ENCODE data around the gene CFAP57.
"Not testable (repeated sequence)": the region's sequence is repeated elsewhere in the genome, so short reads cannot be mapped to it uniquely, and the experiment has no call there.

The CFAP57 gene

GRCh38 chr1:43203859-43204258 is 31.7 kb downstream of the CFAP57 start:
- H3K4me1 Mint-ChIP-seq: peaks cover 15% of the 10 kb centered on the region
- peaks cover 30% of the 10 kb centered on the region for H3K36me3 Mint-ChIP-seq
- no peak for ATAC-seq
- peak overlapping the region; percentile 51 for H3K27ac Mint-ChIP-seq
- peaks cover 9% of the 10 kb centered on the region for H3K27me3 Mint-ChIP-seq
- H3K9me3 Mint-ChIP-seq: peaks cover 6% of the 10 kb centered on the region
- peak overlapping the region; percentile 59 for H3K4me3 Mint-ChIP-seq

DNA sequence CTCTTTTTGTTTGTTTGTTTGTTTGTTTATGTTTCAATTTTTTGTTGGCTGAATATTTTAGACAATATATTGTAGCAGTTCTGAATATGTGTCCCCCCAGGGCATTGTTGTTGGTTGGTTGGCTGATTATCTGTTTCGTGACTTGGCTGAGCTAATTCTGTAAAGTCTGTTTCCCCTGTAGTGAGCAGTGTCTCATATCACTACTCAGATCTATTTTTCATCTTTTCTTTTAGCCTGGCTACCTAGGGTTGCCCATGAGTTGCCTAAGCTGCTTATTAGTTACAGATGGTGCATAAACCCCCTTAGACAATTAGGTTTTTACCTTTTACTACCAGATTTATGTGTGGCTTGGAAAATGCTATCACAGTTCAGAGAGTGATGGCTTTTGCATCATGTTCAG is 32.3 kb downstream of the CFAP57 start:
- H3K4me1 Mint-ChIP-seq: peaks cover 15% of the 10 kb centered on the region
- H3K9me3 Mint-ChIP-seq: peaks cover 6% of the 10 kb centered on the region
- peak; percentile 88 for ATAC-seq
- H3K4me3 Mint-ChIP-seq: peak overlapping the region; percentile 59
- peaks cover 9% of the 10 kb centered on the region for H3K27me3 Mint-ChIP-seq
- peaks cover 30% of the 10 kb centered on the region for H3K36me3 Mint-ChIP-seq
- H3K27ac Mint-ChIP-seq: peak overlapping the region; percentile 51

DNA sequence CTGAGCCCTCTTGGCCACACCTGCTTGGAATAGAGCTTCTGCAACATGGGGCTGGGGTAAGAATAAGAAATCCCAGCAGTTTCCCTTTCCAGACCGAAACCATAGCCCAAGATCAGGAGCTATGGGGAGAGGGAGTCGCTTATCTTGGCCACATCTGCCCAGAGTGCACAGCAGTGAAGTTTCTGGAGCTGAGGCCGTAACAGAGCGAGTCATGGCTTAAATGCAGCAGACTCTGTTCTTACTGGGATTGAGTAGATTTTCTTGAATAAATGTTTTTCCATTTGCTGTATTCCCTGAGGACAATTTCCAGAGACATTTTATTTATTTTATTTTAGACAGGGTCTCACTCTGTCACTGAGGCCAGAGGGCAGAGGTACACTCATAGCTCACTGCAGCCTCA is 33.5 kb downstream of the CFAP57 start:
- Mint-ChIP-seq H3K4me3 (no peak overlapping the region), H3K27me3 (peaks cover 9% of the 10 kb centered on the region), H3K9me3 (peaks cover 6% of the 10 kb centered on the region), H3K36me3 (peaks cover 30% of the 10 kb centered on the region), H3K4me1 (peaks cover 15% of the 10 kb centered on the region), H3K27ac (no peak overlapping the region)
- no peak for ATAC-seq

DNA sequence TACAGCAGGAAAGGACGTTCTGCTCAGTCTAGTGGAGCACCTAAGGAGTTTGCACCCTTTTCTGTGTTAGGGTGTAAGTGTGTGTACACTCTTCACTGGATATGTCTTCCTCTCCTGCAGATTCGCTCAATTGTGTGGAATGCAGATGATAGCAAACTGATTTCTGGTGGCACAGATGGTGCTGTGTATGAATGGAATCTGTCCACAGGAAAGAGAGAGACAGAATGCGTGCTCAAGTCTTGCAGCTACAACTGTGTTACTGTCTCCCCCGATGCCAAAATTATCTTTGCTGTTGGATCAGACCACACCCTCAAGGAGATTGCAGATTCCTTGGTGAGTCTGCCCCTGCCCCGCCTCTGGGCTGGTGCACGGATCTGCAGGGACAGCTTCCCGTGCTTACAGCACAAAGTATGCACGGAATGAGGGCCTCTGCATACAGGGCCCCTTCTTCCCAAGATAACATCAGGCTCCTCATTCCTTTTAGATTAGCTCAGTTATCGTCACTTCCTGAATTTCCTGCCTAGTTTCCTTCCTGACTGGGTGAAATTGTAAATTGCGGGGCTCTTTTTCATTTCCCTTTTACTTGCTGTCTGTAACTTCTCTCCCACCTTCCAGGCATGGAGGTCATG is 34.6 kb downstream of the CFAP57 start:
- Mint-ChIP-seq H3K4me1 (peaks cover 15% of the 10 kb centered on the region), H3K9me3 (peaks cover 6% of the 10 kb centered on the region), H3K27ac (peak overlapping the region; percentile 32), H3K36me3 (peaks cover 30% of the 10 kb centered on the region), H3K4me3 (no peak overlapping the region), H3K27me3 (peaks cover 9% of the 10 kb centered on the region)
- no peak for ATAC-seq

GRCh38 chr1:43207229-43207853 is 35.2 kb downstream of the CFAP57 start:
- Mint-ChIP-seq H3K4me1 (peaks cover 15% of the 10 kb centered on the region), H3K9me3 (peaks cover 6% of the 10 kb centered on the region), H3K27ac (peak overlapping the region; percentile 32), H3K36me3 (peaks cover 30% of the 10 kb centered on the region), H3K27me3 (peaks cover 9% of the 10 kb centered on the region), H3K4me3 (no peak overlapping the region)
- ATAC-seq: no peak

DNA sequence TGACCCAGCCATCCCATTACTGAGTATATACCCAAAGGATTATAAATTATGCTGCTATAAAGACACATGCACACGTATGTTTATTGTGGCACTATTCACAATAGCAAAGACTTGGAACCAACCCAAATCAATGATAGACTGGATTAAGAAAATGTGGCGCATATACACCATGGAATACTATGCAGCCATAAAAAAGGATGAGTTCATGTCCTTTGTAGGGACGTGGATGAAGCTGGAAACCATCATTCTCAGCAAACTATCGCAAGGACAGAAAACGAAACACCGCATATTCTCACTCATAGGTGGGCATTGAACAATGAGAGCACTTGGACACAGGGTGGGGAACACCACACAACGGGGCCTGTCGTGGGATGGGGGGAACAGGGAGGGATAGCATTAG is 36.1 kb downstream of the CFAP57 start:
- Mint-ChIP-seq H3K36me3 (peaks cover 35% of the 10 kb centered on the region), H3K4me1 (peaks cover 15% of the 10 kb centered on the region)
- H3K27ac Mint-ChIP-seq, H3K9me3 Mint-ChIP-seq, H3K27me3 Mint-ChIP-seq, H3K4me3 Mint-ChIP-seq, ATAC-seq: not testable (repeated sequence)

DNA sequence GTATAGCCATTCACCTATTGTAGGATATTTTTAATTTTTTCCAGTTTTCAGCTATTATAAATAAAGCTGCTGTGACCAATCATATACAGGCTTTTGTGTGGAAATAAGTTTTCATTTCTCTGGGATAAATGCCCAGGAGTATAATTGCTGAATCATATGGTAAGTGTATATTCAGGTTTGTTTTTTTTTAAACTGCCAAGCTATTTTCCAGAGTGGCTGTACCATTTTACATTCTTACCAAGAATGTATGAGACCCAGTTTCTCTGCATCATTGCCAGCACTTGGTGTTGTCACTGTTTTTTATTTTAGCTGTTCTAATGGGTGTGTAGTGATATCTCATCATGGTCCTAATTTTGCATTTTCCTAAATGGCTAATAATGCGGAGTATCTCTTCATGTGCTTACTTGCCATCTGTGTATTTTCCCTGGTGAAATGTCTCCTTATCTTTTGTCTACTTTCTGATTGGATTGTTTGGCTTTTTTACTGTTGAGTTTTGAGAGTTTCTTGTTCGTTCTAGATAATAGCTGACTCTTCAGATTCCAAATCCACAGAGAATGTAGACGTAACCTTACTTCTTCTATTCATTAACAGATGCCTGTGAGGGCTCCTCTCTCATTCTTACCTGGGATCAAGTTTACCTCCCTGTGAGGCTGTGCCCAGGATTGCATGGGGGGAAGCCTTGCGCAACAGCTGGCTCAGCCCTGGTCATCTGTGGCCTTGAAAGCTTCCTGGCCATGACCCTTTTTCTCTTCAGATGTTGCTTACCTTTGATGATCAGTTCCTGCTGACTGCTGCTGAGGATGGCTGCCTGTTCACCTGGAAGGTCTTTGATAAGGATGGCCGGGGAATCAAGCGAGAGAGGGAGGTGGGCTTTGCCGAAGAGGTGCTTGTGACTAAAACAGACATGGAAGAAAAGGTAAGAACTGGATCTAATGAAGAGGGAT is 42.6 kb downstream of the CFAP57 start:
- no peaks in the 10 kb centered on the region for H3K27me3 Mint-ChIP-seq
- ATAC-seq: no peak
- no peak overlapping the region for H3K4me3 Mint-ChIP-seq
- peaks cover 6% of the 10 kb centered on the region for H3K4me1 Mint-ChIP-seq
- peaks cover 38% of the 10 kb centered on the region for H3K36me3 Mint-ChIP-seq
- no peaks in the 10 kb centered on the region for H3K9me3 Mint-ChIP-seq
- no peak overlapping the region for H3K27ac Mint-ChIP-seq

DNA sequence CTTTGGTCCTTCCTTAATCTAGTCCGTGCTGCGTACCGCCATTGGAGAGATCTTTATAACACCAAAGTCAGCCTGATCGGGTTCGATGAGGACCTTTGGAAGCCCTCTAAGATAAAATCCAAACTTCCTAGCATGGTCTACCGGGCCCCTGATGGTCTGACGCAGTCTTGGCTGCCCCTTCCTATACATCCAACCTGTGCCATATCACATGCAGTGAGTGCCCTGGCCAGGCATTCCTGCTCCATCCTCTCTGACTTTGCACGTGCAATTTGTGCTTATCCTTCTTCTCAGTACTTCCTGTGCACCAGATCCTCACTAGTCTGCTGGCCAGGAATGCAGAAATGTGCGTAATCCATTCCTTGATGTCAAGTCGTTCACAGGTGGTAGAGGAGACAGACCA is 45.6 kb downstream of the CFAP57 start:
- H3K27me3 Mint-ChIP-seq: no peaks in the 10 kb centered on the region
- H3K27ac Mint-ChIP-seq: peak overlapping the region; percentile 50
- no peaks in the 10 kb centered on the region for H3K9me3 Mint-ChIP-seq
- H3K4me3 Mint-ChIP-seq: no peak overlapping the region
- peaks cover 28% of the 10 kb centered on the region for H3K4me1 Mint-ChIP-seq
- ATAC-seq: no peak
- H3K36me3 Mint-ChIP-seq: peaks cover 49% of the 10 kb centered on the region

DNA sequence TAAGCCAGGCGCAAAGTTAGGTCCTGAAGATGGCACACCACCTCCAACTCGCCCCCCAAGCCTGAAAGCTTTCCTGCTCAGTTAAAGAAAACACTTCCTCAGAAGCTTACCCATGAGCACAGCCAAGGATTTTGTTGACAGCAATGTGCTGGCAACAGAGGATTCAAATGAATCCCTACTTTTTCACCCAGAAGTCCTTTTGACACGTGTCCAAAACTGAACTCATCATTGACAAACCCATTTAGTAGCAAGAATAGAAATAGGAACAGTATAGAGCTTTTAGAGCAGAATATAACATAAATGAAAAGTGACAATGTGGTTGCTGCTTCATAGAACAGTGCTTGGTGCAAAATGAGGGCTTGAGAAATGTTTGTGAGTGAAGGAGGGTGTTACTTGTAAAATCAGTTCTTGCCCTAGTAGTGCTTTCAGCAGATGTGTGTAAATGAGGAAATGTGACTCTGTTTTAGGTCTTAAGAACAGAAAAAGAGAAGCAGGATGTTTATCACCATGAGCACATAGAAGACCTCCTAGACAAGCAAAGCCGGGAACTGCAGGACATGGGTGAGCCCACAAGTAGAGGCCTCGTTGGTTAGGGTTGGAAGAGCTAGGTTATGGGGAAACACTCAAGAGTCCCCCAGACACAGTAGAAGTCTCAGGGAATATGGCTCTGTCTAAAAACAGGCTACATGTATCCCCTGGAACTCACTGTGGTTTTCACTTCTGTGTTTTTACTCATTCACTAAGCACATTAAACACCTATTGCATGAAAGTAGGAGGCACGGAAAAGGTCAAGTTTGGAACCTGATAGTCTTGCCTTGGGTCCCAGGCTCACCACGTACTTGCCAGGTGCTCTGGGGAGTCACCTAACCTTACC is 49.0 kb downstream of the CFAP57 start:
- no peaks in the 10 kb centered on the region for H3K9me3 Mint-ChIP-seq
- H3K4me1 Mint-ChIP-seq: peaks cover 30% of the 10 kb centered on the region
- peaks cover 55% of the 10 kb centered on the region for H3K36me3 Mint-ChIP-seq
- peak; percentile 93 for ATAC-seq
- H3K27ac Mint-ChIP-seq: peak overlapping the region; percentile 89
- no peaks in the 10 kb centered on the region for H3K27me3 Mint-ChIP-seq
- H3K4me3 Mint-ChIP-seq: peak overlapping the region; percentile 8

DNA sequence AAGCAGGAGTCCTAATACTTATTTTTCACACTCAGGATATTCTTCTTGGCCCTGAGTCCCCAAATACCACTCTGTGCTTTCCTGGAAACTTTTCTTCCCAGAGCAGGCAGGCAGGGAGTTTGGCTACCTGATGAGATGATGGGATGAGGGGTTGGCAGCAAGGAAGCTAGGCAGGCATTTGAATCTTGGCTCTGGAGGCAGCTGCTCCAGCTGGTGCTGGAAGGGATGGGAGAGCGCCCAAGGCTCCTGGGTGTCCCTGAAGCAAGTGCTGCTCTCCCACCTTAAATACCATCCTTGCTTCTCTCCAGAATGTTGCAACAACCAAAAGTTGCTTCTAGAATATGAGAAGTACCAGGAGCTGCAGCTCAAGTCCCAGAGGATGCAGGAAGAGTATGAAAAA is 49.7 kb downstream of the CFAP57 start:
- Mint-ChIP-seq H3K27me3 (no peaks in the 10 kb centered on the region), H3K4me3 (peak overlapping the region; percentile 8), H3K4me1 (peaks cover 35% of the 10 kb centered on the region), H3K36me3 (peaks cover 50% of the 10 kb centered on the region), H3K9me3 (no peaks in the 10 kb centered on the region), H3K27ac (peak overlapping the region; percentile 89)
- no peak for ATAC-seq

GRCh38 chr1:43222879-43223278 is 50.7 kb downstream of the CFAP57 start:
- no peak for ATAC-seq
- Mint-ChIP-seq H3K9me3 (no peaks in the 10 kb centered on the region), H3K4me3 (no peak overlapping the region), H3K4me1 (peaks cover 42% of the 10 kb centered on the region), H3K36me3 (peaks cover 39% of the 10 kb centered on the region), H3K27ac (peak overlapping the region; percentile 89), H3K27me3 (no peaks in the 10 kb centered on the region)

DNA sequence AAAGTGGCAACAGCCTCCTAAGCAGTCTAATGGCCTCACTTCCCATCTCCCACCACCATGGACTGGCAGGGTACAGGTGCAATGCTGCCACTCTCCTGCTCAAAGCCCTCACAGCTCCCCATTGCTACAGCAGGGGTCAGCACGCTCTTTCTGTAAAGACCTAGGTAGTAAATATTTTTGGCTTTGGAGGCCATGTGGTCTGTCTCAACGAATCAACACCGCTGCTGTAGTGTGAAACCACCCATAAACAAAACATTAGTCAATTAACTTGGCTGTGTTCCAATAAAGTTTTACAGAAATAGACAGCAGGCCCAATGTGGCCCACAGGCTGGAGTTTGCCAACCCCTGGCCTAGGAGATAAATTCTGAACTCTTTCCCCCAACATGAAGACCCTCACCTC is 53.0 kb downstream of the CFAP57 start:
- Mint-ChIP-seq H3K36me3 (peaks cover 26% of the 10 kb centered on the region), H3K27me3 (no peaks in the 10 kb centered on the region), H3K27ac (peak overlapping the region; percentile 54), H3K4me3 (no peak overlapping the region), H3K4me1 (peaks cover 36% of the 10 kb centered on the region), H3K9me3 (no peaks in the 10 kb centered on the region)
- ATAC-seq: no peak

- peak; percentile 92 for ATAC-seq
- Mint-ChIP-seq H3K36me3 (peaks cover 29% of the 10 kb centered on the region), H3K9me3 (no peaks in the 10 kb centered on the region), H3K4me3 (no peak overlapping the region), H3K27me3 (no peaks in the 10 kb centered on the region), H3K4me1 (peaks cover 20% of the 10 kb centered on the region), H3K27ac (peak overlapping the region; percentile 65)
These were observed 55.1 kb downstream of the CFAP57 start for GRCh38 chr1:43227143-43227764.

Data from stimulated activated memory B cell treated with anti-CD40 and anti-IgM and Interleukin-4, amounts not matched to agents 10 μg/mL and 1 μg/mL and 100 μg/mL, for 72 hours (primary cell).